ENCODE results near the gene CUEDC2.

- TF ChIP-seq CTCF (IDR thresholded peaks at IDR 0.05) = peak in 1 of 4 experiments; percentile 9
- peak; percentile 52 for TF ChIP-seq POLR2A (IDR thresholded peaks at IDR 0.05)
- peak; percentile 97 for TF ChIP-seq POLR2AphosphoS5 (IDR thresholded peaks at IDR 0.05)
These were observed 29.0 kb upstream of the CUEDC2 start for GRCh38 chr10:102461187-102462054.

All from prostate gland (tissue), 2 donors.